Prostate gland (tissue), 2 donors: Measurements from ENCODE around the gene ZNF770. TPM values are rescaled to one million over a fixed set of nuclear protein-coding genes. Genes with fewer than 3 reads are reported as not detected.
"Not testable (repeated sequence)": the region's sequence is repeated elsewhere in the genome, so short reads cannot be mapped to it uniquely, and the experiment has no call there.

ENCODE experiments used
- DNase-seq: peaks from one replicate; pipeline ENCODE4 v3.0.0-alpha.2; 2019; ENCODE audit warnings: low spot score
- H3K27ac ChIP-seq, 2 donors: fragments of 200-600 bp; sonication (generic); 2 replicates each; pipeline ENCODE4 v1.5.1; 2017 to 2019
- H3K27me3 ChIP-seq: fragments of 200-600 bp; sonication (generic); replicated peaks from 2 replicates; pipeline ENCODE4 v1.5.1; 2019; ENCODE audit not compliant: insufficient read depth
- H3K36me3 ChIP-seq, 2 donors: fragments of 200-600 bp; sonication (generic); 1 replicate in 1 of 2; 2 replicates in 1 of 2; pipeline versions ENCODE4 v1.5.1 to v1.8.1; 2017 to 2019
- H3K4me1 ChIP-seq: fragments of 200-600 bp; sonication (generic); replicated peaks from 2 replicates; pipeline ENCODE4 v1.5.1; 2019
- H3K4me3 ChIP-seq, 2 donors: fragments of 200-600 bp; sonication (generic); 2 replicates each; pipeline ENCODE4 v1.5.1; 2017 to 2019
- H3K9me3 ChIP-seq: fragments of 200-600 bp; sonication (generic); 2 replicates; pipeline ENCODE4 v1.5.1; 2017
- CTCF ChIP-seq, 4 experiments: fragments of 200-600 bp in 2 of 4; fragments of 450-650 bp in 2 of 4; sonication (generic) in 2 of 4; IDR thresholded peaks; 1 replicate in 3 of 4; 2 replicates in 1 of 4; pipeline ENCODE4 v1.5.1; 2016 to 2019; ENCODE audit warnings: antibody characterized with exemption in 4 of 4, mild to moderate bottlenecking in 2 of 4, moderate library complexity in 2 of 4
- POLR2A ChIP-seq: fragments of 450-650 bp; IDR thresholded peaks from one replicate; pipeline ENCODE4 v1.6.1; 2016; ENCODE audit warnings: antibody characterized with exemption, mild to moderate bottlenecking
- POLR2AphosphoS5 ChIP-seq: sonication (generic); formaldehyde crosslinking; IDR thresholded peaks from one replicate; pipeline ENCODE4 v1.6.1; 2017; ENCODE audit warnings: antibody characterized with exemption
- WGBS: methylation state at CpG from one replicate; pipeline ENCODE4 v1.1.5; 2018; 5-methylcytosine and 5-hydroxymethylcytosine counted together
- intact Hi-C: fragments of 100-400 bp; cut with DNase I; formaldehyde crosslinking; loops from one replicate; pipeline ENCODE4 v1.14.2; 2022
- total RNA-seq, 2 donors: library from RNA; depleted of rRNA; stranded (reverse); fragments of >200 nt; gene quantifications; one replicate each; pipeline ENCODE4 v1.1.0, GENCODE V29; 2016

Gene ZNF770
- total RNA-seq, 2 donors from 2014 or later, result 29.6 to 32.0 TPM

DNA sequence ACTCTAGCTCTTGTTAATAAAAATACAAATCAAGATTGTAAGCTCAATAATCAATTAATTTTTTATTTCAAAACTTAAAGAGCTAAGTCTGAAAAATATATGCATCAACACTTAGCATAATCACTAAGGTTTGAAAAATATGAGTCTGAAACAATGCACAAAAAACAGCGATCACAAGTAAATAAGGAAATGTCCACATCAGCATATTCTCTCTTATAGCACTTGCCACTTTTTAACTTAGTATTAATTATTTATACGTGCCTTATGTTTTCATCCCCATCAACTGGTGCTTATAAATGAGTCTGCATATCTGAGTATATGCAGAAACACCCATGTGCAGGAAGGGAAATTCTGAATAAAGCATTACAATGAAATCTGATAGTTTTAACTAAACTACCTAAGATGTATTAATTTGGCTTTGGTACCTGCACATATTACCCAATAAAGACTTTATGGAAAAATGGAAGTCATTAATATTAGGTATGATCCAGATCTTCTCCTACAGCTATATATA lies 46.8 kb downstream of the ZNF770 start:
- 96% methylated on average over 2 of the region's 2 CpGs for WGBS
- no peak for DNase-seq
- Histone ChIP-seq H3K4me1 (no peaks in the 10 kb centered on the region), H3K27me3 (no peaks in the 10 kb centered on the region), H3K9me3 (no peaks in the 10 kb centered on the region), H3K36me3 (no peaks in the 10 kb centered on the region), H3K27ac (no peak overlapping the region), H3K4me3 (no peak overlapping the region)
- intact Hi-C loops, result no loop called here
- TF ChIP-seq POLR2AphosphoS5 (no peak), CTCF (IDR thresholded peaks at IDR 0.05) (no peak), POLR2A (no peak)

- Histone ChIP-seq H3K27me3 (no peaks in the 10 kb centered on the region), H3K27ac (no peak overlapping the region), H3K9me3 (no peaks in the 10 kb centered on the region), H3K36me3 (peaks cover 2 to 16% of the 10 kb centered on the region in 2 donors), H3K4me3 (no peak overlapping the region), H3K4me1 (no peaks in the 10 kb centered on the region)
- 91% methylated on average over 3 of the region's 3 CpGs for WGBS
- intact Hi-C loops, result no loop called here
- DNase-seq, result no peak
- TF ChIP-seq POLR2A (no peak), POLR2AphosphoS5 (no peak), CTCF (IDR thresholded peaks at IDR 0.05) (no peak)
These were observed 54.6 kb downstream of the ZNF770 start for GRCh38 chr15:34933432-34933975.

DNA sequence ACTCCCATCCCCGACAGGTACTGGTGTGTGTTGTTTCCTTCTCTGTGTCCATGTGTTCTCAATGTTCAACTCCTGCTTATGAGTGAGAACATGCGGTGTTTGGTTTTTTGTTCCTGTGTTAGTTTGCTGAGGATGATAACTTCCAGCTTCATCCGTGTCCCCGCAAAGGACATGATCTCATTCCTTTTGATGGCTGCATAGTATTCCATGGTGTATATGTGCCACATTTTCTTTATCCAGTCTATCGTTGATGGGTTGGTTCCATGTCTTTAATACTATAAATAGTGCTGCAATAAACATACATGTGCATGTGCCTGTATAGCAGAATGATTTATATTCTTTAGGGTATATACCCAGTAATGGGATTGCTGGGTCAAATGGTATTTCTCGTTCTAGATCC lies 59.7 kb downstream of the ZNF770 start:
- H3K27me3 ChIP-seq, H3K27ac ChIP-seq, DNase-seq, H3K4me1 ChIP-seq, H3K9me3 ChIP-seq, H3K4me3 ChIP-seq, intact Hi-C loops: not testable (repeated sequence)
- WGBS, result 98% methylated on average over 6 of the region's 6 CpGs
- peaks cover 2 to 16% of the 10 kb centered on the region in 2 donors for H3K36me3 ChIP-seq

Other genes starting within 250 kb of the ZNF770 start
- gene GJD2, start 233.3 kb downstream of the ZNF770 start, total RNA-seq, result not detected
- gene ACTC1, start 192.7 kb downstream of the ZNF770 start, total RNA-seq, result 10 to 100 TPM in 1 of 2 donors, 1 to 10 TPM in 1; 9.6 to 21.5 TPM
- 10 to 100 TPM; 32.9 to 34.0 TPM for gene AQR, start 18.5 kb downstream of the ZNF770 start, total RNA-seq
- gene NANOGP8, start 97.0 kb upstream of the ZNF770 start, total RNA-seq, result 1 to 10 TPM in 1 of 2 donors, not detected in 1; 2.9 TPM